HUES64 (cell line): Measurements from ENCODE around the gene TBX15.

Experiments used
- H3K27ac ChIP-seq: 2 replicates; pipeline ENCODE4 v1.7.0; 2013; ENCODE audit warnings: low read depth, low read length, inconsistent platforms
- H3K27me3 ChIP-seq: 2 replicates; pipeline ENCODE4 v1.6.1; 2013; ENCODE audit warnings: mild to moderate bottlenecking, low read length; ENCODE audit not compliant: insufficient read depth
- H3K36me3 ChIP-seq: 2 replicates; pipeline ENCODE4 v1.6.1; 2013; ENCODE audit warnings: mild to moderate bottlenecking, low read length; ENCODE audit not compliant: insufficient read depth
- H3K4me1 ChIP-seq: 2 replicates; pipeline ENCODE4 v1.6.1; 2013; ENCODE audit warnings: mild to moderate bottlenecking, low read length, moderate library complexity; ENCODE audit not compliant: insufficient read depth
- H3K4me3 ChIP-seq: 2 replicates; pipeline ENCODE4 v1.5.1; 2013; ENCODE audit warnings: mild to moderate bottlenecking, low read length, moderate library complexity
- H3K9ac ChIP-seq: 2 replicates; pipeline ENCODE4 v1.6.1; 2013; ENCODE audit warnings: mild to moderate bottlenecking, low read depth, low read length
- H3K9me3 ChIP-seq: 2 replicates; pipeline ENCODE4 v1.6.1; 2013; ENCODE audit warnings: low read depth, low read length; ENCODE audit not compliant: insufficient read depth
- WGBS: fragments of 150-250, 120-280 bp; methylation state at CpG from one replicate; pipeline ENCODE4 v1.1.7; 2013; ENCODE audit warnings: missing lambda C conversion rate; 5-methylcytosine and 5-hydroxymethylcytosine counted together

TBX15 gene

GRCh38 chr1:118983558-118984041, 4.5 kb downstream of the TBX15 start:
- WGBS = 61% methylated on average over 22 of the region's 22 CpGs
- no peak overlapping the region; the same call in 1 of the 2 replicates for H3K4me3 ChIP-seq
- H3K27ac ChIP-seq = no peak overlapping the region
- peaks cover 22% of the 10 kb centered on the region for H3K4me1 ChIP-seq
- H3K27me3 ChIP-seq = peaks cover 100% of the 10 kb centered on the region
- no peaks in the 10 kb centered on the region for H3K36me3 ChIP-seq
- H3K9me3 ChIP-seq = no peaks in the 10 kb centered on the region
- H3K9ac ChIP-seq = no peak overlapping the region

- H3K4me3 ChIP-seq = no peak overlapping the region; the same call in 1 of the 2 replicates
- peaks cover 100% of the 10 kb centered on the region for H3K27me3 ChIP-seq
- 57% methylated on average over 26 of the region's 26 CpGs for WGBS
- H3K9me3 ChIP-seq = no peaks in the 10 kb centered on the region
- H3K27ac ChIP-seq = no peak overlapping the region
- H3K4me1 ChIP-seq = peaks cover 20% of the 10 kb centered on the region
- H3K9ac ChIP-seq = no peak overlapping the region
- H3K36me3 ChIP-seq = no peaks in the 10 kb centered on the region
Observed at GRCh38 chr1:118982821-118983557, 5.2 kb downstream of the TBX15 start.

- Histone ChIP-seq H3K4me3 (no peak overlapping the region), H3K36me3 (no peaks in the 10 kb centered on the region), H3K27ac (no peak overlapping the region), H3K9me3 (no peaks in the 10 kb centered on the region), H3K4me1 (peaks cover 20% of the 10 kb centered on the region), H3K9ac (no peak overlapping the region), H3K27me3 (peaks cover 100% of the 10 kb centered on the region)
- 89% methylated on average over 6 of the region's 6 CpGs for WGBS
Observed at GRCh38 chr1:118982266-118982665, 5.9 kb downstream of the TBX15 start.

- H3K27ac ChIP-seq = no peak overlapping the region
- peaks cover 100% of the 10 kb centered on the region for H3K27me3 ChIP-seq
- peaks cover 20% of the 10 kb centered on the region for H3K4me1 ChIP-seq
- WGBS = 77% methylated on average over 1 of the region's 1 CpG
- H3K4me3 ChIP-seq = no peak overlapping the region
- H3K36me3 ChIP-seq = no peaks in the 10 kb centered on the region
- no peaks in the 10 kb centered on the region for H3K9me3 ChIP-seq
- no peak overlapping the region for H3K9ac ChIP-seq
Observed at GRCh38 chr1:118981436-118981835, 6.7 kb downstream of the TBX15 start.

GRCh38 chr1:118979754-118980575, 8.2 kb downstream of the TBX15 start:
- H3K4me1 ChIP-seq = peaks cover 7% of the 10 kb centered on the region; the same call in 1 of the 2 replicates
- no peak overlapping the region for H3K27ac ChIP-seq
- H3K9me3 ChIP-seq = no peaks in the 10 kb centered on the region
- H3K36me3 ChIP-seq = no peaks in the 10 kb centered on the region
- 56% methylated on average over 58 of the region's 59 CpGs for WGBS
- no peak overlapping the region for H3K9ac ChIP-seq
- peaks cover 100% of the 10 kb centered on the region for H3K27me3 ChIP-seq
- H3K4me3 ChIP-seq = peak overlapping the region; percentile 37

- H3K9me3 ChIP-seq = no peaks in the 10 kb centered on the region
- H3K4me1 ChIP-seq = peaks cover 3% of the 10 kb centered on the region; the same call in 1 of the 2 replicates
- H3K27me3 ChIP-seq = peaks cover 100% of the 10 kb centered on the region
- WGBS = 49% methylated on average over 22 of the region's 23 CpGs
- H3K9ac ChIP-seq = no peak overlapping the region
- no peak overlapping the region for H3K27ac ChIP-seq
- peak overlapping the region; percentile 37 for H3K4me3 ChIP-seq
- H3K36me3 ChIP-seq = no peaks in the 10 kb centered on the region
Observed at GRCh38 chr1:118978914-118979701, 9.0 kb downstream of the TBX15 start.

- Histone ChIP-seq H3K9ac (no peak overlapping the region), H3K27ac (no peak overlapping the region), H3K36me3 (no peaks in the 10 kb centered on the region), H3K4me1 (peaks cover 3% of the 10 kb centered on the region; the same call in 1 of the 2 replicates), H3K27me3 (peaks cover 85% of the 10 kb centered on the region), H3K9me3 (no peaks in the 10 kb centered on the region), H3K4me3 (no peak overlapping the region)
- 88% methylated on average over 2 of the region's 2 CpGs for WGBS
Observed at GRCh38 chr1:118977600-118977999, 10.5 kb downstream of the TBX15 start.

GRCh38 chr1:118974661-118975060, 13.5 kb downstream of the TBX15 start:
- Histone ChIP-seq H3K27ac (no peak overlapping the region), H3K9me3 (no peaks in the 10 kb centered on the region), H3K36me3 (no peaks in the 10 kb centered on the region), H3K9ac (no peak overlapping the region), H3K4me3 (no peak overlapping the region), H3K27me3 (peaks cover 56% of the 10 kb centered on the region), H3K4me1 (peaks cover 3% of the 10 kb centered on the region; the same call in 1 of the 2 replicates)
- 84% methylated on average over 4 of the region's 4 CpGs for WGBS

- no peak overlapping the region for H3K9ac ChIP-seq
- no peaks in the 10 kb centered on the region for H3K9me3 ChIP-seq
- no peaks in the 10 kb centered on the region; the same call in 1 of the 2 replicates for H3K4me1 ChIP-seq
- peaks cover 45% of the 10 kb centered on the region for H3K27me3 ChIP-seq
- no peak overlapping the region for H3K27ac ChIP-seq
- no peaks in the 10 kb centered on the region for H3K36me3 ChIP-seq
- WGBS = 82% methylated on average over 5 of the region's 5 CpGs
- H3K4me3 ChIP-seq = no peak overlapping the region
Observed at GRCh38 chr1:118973531-118974137, 14.5 kb downstream of the TBX15 start.

- no peak overlapping the region for H3K27ac ChIP-seq
- peaks cover 39% of the 10 kb centered on the region for H3K27me3 ChIP-seq
- WGBS = 100% methylated on average over 1 of the region's 1 CpG
- H3K4me1 ChIP-seq = no peaks in the 10 kb centered on the region
- no peaks in the 10 kb centered on the region for H3K9me3 ChIP-seq
- no peaks in the 10 kb centered on the region for H3K36me3 ChIP-seq
- H3K4me3 ChIP-seq = no peak overlapping the region
- H3K9ac ChIP-seq = no peak overlapping the region
Observed at GRCh38 chr1:118973032-118973431, 15.1 kb downstream of the TBX15 start.
